Frontal cortex (tissue), 4 donors: Measurements from ENCODE around the gene CDH19. TPM values are rescaled to one million over a fixed set of nuclear protein-coding genes. Genes with fewer than 3 reads are reported as not detected.

Source experiments
- DNase-seq, 2 donors: peaks; one replicate each; pipeline ENCODE4 v3.0.0; 2012; ENCODE audit warnings: low spot score in 2 of 2
- FAIRE-seq: peaks from 2 replicates; lab custom pipeline; 2012; peaks lifted over from hg19 to GRCh38; lab: Jason Lieb, UNC
- total RNA-seq: library from RNA; depleted of rRNA; stranded (reverse); fragments of >200 nt; gene quantifications from one replicate; pipeline ENCODE4 v1.2.3, GENCODE V29; 2014
- donor health status: control.
- donor health status: control.
- donor health status: control.

The CDH19 gene
- total RNA-seq, 1 donor from 2014 or later: under 0.01 TPM

DNA sequence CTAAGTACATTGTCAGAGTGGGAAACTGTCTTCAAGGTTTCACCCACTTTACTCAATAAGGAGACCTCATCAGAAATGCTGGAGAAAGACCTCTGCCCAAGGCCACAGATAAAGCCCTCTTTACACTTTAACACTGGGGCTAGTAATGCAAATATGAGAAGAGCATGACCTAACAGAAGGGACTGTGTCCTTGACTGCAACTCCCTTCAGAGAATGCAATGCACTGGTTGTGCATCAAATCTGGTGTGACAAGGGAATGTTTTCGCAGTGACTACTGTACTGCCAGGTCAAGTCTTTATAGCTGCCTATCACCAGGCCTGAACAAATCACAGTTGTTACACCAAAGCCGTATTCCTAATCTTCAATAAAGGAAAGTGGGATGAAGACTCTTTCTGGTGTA, 28.6 kb downstream of the CDH19 start:
- no peak for DNase-seq
- no peak for FAIRE-seq

DNA sequence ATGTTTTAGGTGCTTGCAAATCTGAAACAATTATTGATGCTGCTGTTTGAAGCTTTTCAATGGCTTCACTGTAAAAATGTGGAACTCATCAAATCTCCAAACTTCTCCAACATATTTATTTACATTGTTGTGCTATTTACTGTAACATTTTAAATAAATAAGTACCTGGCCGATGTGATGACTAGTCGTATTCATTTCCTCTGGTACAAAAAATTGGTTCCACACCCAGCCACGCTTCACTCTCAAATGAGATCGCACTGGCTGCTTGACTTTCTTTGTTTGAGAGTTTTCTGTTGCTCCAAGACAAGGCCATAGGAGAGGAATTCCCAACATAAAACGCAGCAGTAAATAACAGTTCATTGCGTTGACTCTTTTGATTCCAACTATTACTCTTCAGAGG, 32.0 kb downstream of the CDH19 start:
- DNase-seq: no peak
- no peak for FAIRE-seq

GRCh38 chr18:66566616-66567015, 37.3 kb downstream of the CDH19 start:
- no peak for FAIRE-seq
- DNase-seq: no peak

DNA sequence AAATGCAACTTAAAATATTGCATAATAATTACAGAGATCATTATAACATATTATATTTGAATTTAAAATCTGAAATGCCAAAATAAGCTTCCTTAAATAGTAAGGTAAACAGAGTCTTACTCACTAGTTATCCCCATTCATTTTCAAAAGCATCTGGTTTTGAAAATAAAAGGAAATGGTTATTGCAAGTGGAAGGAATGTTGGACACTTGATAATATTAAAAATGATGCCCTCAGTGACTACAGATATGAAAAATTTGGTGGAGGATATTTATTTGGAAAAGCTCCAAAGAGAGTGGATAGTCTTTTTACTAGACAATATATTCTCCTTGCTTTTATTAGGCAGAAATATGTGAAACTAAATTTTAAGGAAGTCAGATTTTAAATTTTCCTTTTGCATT, 39.7 kb downstream of the CDH19 start:
- FAIRE-seq (no peak), DNase-seq (no peak)

DNA sequence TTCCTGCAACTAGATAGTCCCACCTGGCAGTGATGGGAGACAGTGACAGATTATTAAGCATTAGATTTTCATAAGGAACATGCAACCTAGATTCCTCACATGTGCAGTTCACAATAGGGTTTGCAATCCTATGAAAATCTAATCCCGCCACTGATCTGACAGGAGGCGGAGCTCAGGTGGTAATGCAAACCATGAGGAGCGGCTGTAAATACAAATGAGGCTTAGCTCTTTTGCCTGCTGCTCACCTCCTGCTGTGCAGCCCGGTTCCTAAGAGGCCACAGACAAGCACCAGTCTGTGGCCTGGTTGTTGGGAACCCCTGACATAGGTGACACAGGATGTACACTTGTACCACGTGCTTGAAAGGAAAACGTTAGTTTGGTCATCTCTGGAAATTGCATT, 41.6 kb downstream of the CDH19 start:
- DNase-seq (no peak), FAIRE-seq (no peak)

DNA sequence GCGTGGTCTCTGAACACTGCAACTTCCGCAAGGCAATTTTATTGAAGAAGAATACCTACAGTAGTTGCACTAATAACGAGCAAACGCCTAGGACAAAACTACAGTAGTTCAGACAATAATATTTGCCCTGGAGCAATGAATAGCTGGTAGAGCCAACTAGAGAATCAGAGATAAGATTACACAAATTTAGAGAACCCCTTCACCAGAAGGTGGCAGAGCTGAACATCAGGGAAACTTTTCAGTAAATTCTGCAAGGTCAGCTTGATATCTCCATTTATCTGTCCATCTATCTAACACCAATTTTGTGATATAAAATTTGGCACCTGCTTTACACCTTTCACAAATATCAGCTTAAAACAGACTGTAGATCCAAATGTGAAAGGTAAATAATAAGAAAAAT, 43.8 kb downstream of the CDH19 start:
- peak; percentile 86 for FAIRE-seq
- no peak for DNase-seq

- FAIRE-seq: peak; percentile 36
- no peak for DNase-seq
Observed at GRCh38 chr18:66558773-66559172, 45.1 kb downstream of the CDH19 start.

- DNase-seq (no peak), FAIRE-seq (no peak)
Observed at GRCh38 chr18:66557091-66557490, 46.8 kb downstream of the CDH19 start.

- FAIRE-seq: no peak
- no peak for DNase-seq
Observed at GRCh38 chr18:66555585-66555984, 48.3 kb downstream of the CDH19 start.

DNA sequence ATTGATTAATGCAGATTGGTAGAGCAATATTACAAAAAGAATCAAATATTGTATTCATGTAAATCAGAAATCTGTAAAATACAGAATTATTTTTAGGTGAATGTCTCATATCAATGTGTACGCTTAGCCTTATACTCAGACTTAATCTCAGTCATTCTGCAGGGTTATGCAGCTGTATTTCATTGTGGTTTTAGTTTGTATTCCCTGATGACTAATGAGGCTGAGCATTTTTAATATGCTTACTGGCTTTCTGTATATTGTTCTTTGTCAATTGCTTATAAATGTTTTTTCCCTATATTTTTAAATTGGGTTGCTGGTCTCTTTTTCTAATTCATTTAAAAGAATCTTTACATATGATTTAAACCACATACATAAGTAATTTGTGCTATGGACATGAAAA, 50.1 kb downstream of the CDH19 start:
- DNase-seq (no peak), FAIRE-seq (no peak)

DNA sequence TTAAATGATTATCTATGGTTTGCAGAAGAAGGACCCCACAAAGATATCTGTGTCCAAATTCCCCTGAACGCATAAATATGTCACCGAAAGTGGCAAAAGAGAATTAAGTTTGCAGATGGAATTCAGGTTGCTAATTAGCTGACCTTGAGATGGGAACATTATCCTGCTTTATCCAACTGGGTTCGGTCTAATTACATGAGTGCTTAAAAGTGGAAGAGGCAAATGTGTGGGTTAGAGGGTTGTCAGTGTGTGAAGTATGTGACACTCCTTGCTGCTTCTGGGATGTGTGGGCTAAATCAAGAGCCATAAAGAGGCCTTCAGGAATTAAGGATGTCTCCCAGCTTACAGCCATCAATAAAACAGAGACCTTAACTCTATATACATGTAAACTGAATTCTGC, 53.5 kb downstream of the CDH19 start:
- FAIRE-seq (no peak), DNase-seq (no peak)

- FAIRE-seq (no peak), DNase-seq (no peak)
Observed at GRCh38 chr18:66548747-66549146, 55.1 kb downstream of the CDH19 start.

DNA sequence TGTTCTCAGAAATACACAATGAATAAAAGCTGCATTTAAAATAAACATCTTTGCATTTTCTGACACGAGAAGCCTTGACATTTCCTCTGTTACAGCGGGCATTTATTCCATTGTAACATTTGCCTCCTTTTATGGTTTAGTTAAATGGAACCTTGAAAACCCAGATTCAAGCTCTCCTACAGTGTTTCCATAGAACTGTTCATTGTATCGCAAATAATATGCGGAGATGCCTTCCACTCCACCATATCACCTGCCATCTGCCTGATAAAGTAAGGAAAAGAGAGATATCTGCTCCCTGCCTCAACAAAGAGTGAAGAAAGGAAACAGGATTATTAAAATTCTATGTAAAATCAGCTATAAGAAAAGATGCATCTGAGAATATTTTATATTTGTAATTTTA, 69.8 kb downstream of the CDH19 start:
- FAIRE-seq: no peak
- no peak for DNase-seq

- no peak for FAIRE-seq
- DNase-seq: no peak
Observed at GRCh38 chr18:66533693-66534092, 70.2 kb downstream of the CDH19 start.

- no peak for FAIRE-seq
- no peak for DNase-seq
Observed at GRCh38 chr18:66523219-66523991, 80.5 kb downstream of the CDH19 start.

DNA sequence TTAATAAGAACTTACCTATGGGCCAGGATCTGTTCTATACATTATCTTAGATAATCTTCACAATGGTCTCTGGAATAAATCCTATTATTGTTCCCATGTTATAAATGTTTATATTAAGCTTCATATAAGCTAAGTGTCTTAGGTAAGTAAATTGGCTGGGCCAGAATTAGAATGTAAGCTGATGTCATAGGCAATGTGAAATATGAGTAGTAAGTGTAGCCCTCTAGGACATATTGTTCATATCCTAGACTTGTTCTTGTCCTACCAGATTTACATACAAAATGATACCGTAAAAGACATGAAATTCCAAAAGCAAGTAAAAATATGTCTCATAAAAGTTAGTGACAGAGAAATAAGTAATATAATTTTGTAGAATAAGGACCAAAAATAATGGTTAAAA, 89.9 kb downstream of the CDH19 start:
- no peak for FAIRE-seq

GRCh38 chr18:66511792-66512191, 92.1 kb downstream of the CDH19 start:
- FAIRE-seq (no peak), DNase-seq (no peak)

More for the DNA sequence above, 89.9 kb downstream of the CDH19 start:
- no peak for DNase-seq

- FAIRE-seq (no peak), DNase-seq (no peak)
Observed at GRCh38 chr18:66511289-66511688, 92.6 kb downstream of the CDH19 start.

DNA sequence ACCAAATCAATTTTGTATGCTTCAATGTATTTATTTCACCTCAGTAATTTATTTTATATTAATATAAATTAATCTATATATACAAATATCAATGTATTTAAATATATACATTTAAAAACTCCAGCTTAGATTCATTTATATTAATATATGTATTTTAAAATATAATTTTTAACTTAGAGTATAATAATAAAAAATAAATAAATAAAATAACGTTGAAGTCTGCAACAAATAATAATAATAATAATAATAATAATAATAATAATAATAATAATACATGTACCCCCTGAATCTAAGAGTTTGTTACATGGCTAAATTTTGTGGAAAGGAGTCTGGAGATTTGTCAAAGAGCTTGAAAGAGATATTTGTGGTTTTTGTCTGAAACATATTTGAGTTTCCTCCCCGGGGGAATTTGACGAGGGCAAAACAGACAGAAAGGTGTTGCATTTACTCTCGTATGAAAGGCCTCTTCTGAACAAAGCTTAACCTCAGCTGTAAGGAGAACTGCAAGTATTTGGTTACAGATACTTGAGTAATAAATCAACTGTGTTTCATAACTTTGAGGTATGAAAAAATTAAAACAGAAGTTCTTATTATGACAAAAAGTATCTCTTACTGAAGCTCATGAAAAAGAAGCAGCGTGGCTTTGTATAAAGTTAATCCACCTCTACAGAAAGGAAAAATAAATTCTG, 93.4 kb downstream of the CDH19 start:
- FAIRE-seq (peak; percentile 96), DNase-seq (no peak)

GRCh38 chr18:66508937-66509336, 95.0 kb downstream of the CDH19 start:
- DNase-seq: no peak
- FAIRE-seq: no peak

- no peak for DNase-seq
- peak; percentile 19 for FAIRE-seq
Observed at GRCh38 chr18:66506178-66506577, 97.7 kb downstream of the CDH19 start.

DNA sequence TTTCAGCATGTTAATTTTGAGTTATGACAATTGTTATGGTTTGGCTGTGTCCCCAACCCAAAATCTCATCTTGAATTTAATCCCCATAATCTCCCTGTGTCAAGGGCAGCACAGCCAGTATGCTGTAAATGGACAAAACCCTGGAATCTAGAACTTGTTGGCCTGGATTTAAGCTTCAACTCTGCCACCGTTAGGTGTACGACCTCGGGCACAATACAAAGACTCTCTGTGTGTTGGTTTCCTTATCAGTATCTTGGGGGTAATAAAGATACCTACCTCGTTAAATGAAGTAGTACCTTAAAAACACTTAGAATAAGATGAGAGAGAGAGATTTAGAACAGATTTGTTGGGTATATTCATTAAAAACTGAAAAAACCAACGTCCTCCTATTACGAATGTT, 106.5 kb downstream of the CDH19 start:
- FAIRE-seq (no peak), DNase-seq (no peak)
